K562 (cell line): ENCODE results near the gene HNRNPA2B1.

Experiments used
- CTCF ChIP-seq, 3 experiments: IDR thresholded peaks in 2 of 3; conservative IDR thresholded peaks in 1 of 3; 2 replicates each; pipeline ENCODE4 v1.5.1; 2011 to 2012; ENCODE audit warnings: low read length in 3 of 3, mild to moderate bottlenecking in 3 of 3, control low read depth in 2 of 3, improper control_type of control experiment in 1 of 3, inconsistent platforms in 1 of 3, low read depth in 1 of 3, mixed read lengths in 1 of 3, moderate library complexity in 1 of 3; ENCODE audit not compliant: insufficient read depth in 2 of 3
- E4F1 ChIP-seq: fragments of 250-450 bp; sonication (Bioruptor Pico); IDR thresholded peaks from 2 replicates; pipeline ENCODE4 v1.5.0; 2021; ENCODE audit warnings: mild to moderate bottlenecking, borderline replicate concordance
- FOS ChIP-seq: IDR thresholded peaks from 3 replicates; pipeline ENCODE4 v1.6.1; 2011; ENCODE audit not compliant: insufficient read length; ENCODE audit errors: extremely low read depth
- JUNB ChIP-seq: fragments of 450-650 bp; formaldehyde crosslinking; conservative IDR thresholded peaks from 2 replicates; pipeline ENCODE4 v1.4.0; 2020; ENCODE audit warnings: mild to moderate bottlenecking
- POLR2AphosphoS5 ChIP-seq: IDR thresholded peaks from 2 replicates; pipeline ENCODE4 v1.6.1; 2011; ENCODE audit warnings: mild to moderate bottlenecking, low read depth, low read length, moderate library complexity; ENCODE audit not compliant: control insufficient read depth, insufficient read depth
- STAT6 ChIP-seq: sonication (generic); formaldehyde crosslinking; IDR thresholded peaks from 2 replicates; pipeline ENCODE4 v1.8.1; 2023; ENCODE audit warnings: mild to moderate bottlenecking, missing genetic modification reagents
- ZMIZ1 ChIP-seq, 2 experiments: fragments of 150-350 bp in 1 of 2; IDR thresholded peaks; 2 replicates each; pipeline ENCODE4 v1.6.1; 2012 to 2016; ENCODE audit warnings: low read depth in 2 of 2, low read length in 2 of 2, mild to moderate bottlenecking in 1 of 2, moderate library complexity in 1 of 2
- ZNF224 ChIP-seq: sonication (generic); formaldehyde crosslinking; IDR thresholded peaks from 2 replicates; pipeline ENCODE4 v1.8.0; 2022; ENCODE audit warnings: mild to moderate bottlenecking, missing genetic modification reagents

GRCh38 chr7:26149391-26149977 is 51.1 kb downstream of the HNRNPA2B1 start:
- TF ChIP-seq POLR2AphosphoS5 = no peak
- TF ChIP-seq ZMIZ1 (IDR thresholded peaks at IDR 0.05; ENCODE audit: low read depth in 2 of 2, low read length in 2 of 2) = no peak
- TF ChIP-seq JUNB (CRISPR knock-in tag) = no peak
- TF ChIP-seq E4F1 (CRISPR knock-in tag) = no peak
- TF ChIP-seq CTCF (IDR thresholded peaks at IDR 0.05 in 2 of 3, conservative IDR thresholded peaks at IDR 0.05 in 1 of 3; ENCODE audit: insufficient read depth in 2 of 3, low read depth in 1 of 3, low read length in 3 of 3) = no peak
- no peak for TF ChIP-seq ZNF224 (CRISPR knock-in tag)
- TF ChIP-seq STAT6 (CRISPR knock-in tag) = no peak
- no peak for TF ChIP-seq FOS
